NCI-H1930 (cell line): Measurements from ENCODE around the gene HOTAIR.

Experiments
- DNase-seq, 2 experiments: peaks; one replicate each; lab custom pipeline; 2025; lab: John Stamatoyannopoulos, UW

The HOTAIR gene

GRCh38 chr12:53999559-54000115, 24.9 kb upstream of the HOTAIR start:
- peak in 1 of 2 experiments; percentile 16 for DNase-seq

GRCh38 chr12:53998900-53999236, 24.1 kb upstream of the HOTAIR start:
- no peak for DNase-seq

GRCh38 chr12:53998110-53998899, 23.6 kb upstream of the HOTAIR start:
- no peak for DNase-seq

- no peak for DNase-seq
Measured at GRCh38 chr12:53997204-53998109, 22.7 kb upstream of the HOTAIR start.

GRCh38 chr12:53996240-53997203, 21.8 kb upstream of the HOTAIR start:
- DNase-seq: no peak

GRCh38 chr12:53995378-53996239, 20.9 kb upstream of the HOTAIR start:
- no peak for DNase-seq

GRCh38 chr12:53995002-53995377, 20.2 kb upstream of the HOTAIR start:
- DNase-seq: no peak

- no peak for DNase-seq
Measured at GRCh38 chr12:53994264-53995001, 19.7 kb upstream of the HOTAIR start.

GRCh38 chr12:53994009-53994263, 19.2 kb upstream of the HOTAIR start:
- no peak for DNase-seq

GRCh38 chr12:53993162-53994008, 18.6 kb upstream of the HOTAIR start:
- no peak for DNase-seq

GRCh38 chr12:53992377-53992889, 17.7 kb upstream of the HOTAIR start:
- no peak for DNase-seq

- no peak for DNase-seq
Measured at GRCh38 chr12:53991077-53991460, 16.3 kb upstream of the HOTAIR start.

- DNase-seq: no peak
Measured at GRCh38 chr12:53990311-53991076, 15.7 kb upstream of the HOTAIR start.

- DNase-seq: peak in 1 of 2 experiments; percentile 18
Measured at GRCh38 chr12:53989227-53990113, 14.7 kb upstream of the HOTAIR start.

GRCh38 chr12:53988541-53989226, 13.9 kb upstream of the HOTAIR start:
- no peak for DNase-seq

GRCh38 chr12:53987787-53988230, 13.1 kb upstream of the HOTAIR start:
- no peak for DNase-seq
